GM19324 (cell line): Measurements from ENCODE around the gene ZNF804B.

Experiments used
- ATAC-seq: cut with Tn5 transposase; IDR thresholded peaks from one replicate; pipeline ENCODE4 v1.9.1; 2021; ENCODE audit warnings: mild to moderate bottlenecking, moderate library complexity; ENCODE audit not compliant: unreplicated experiment, low FRiP score

The ZNF804B gene

DNA sequence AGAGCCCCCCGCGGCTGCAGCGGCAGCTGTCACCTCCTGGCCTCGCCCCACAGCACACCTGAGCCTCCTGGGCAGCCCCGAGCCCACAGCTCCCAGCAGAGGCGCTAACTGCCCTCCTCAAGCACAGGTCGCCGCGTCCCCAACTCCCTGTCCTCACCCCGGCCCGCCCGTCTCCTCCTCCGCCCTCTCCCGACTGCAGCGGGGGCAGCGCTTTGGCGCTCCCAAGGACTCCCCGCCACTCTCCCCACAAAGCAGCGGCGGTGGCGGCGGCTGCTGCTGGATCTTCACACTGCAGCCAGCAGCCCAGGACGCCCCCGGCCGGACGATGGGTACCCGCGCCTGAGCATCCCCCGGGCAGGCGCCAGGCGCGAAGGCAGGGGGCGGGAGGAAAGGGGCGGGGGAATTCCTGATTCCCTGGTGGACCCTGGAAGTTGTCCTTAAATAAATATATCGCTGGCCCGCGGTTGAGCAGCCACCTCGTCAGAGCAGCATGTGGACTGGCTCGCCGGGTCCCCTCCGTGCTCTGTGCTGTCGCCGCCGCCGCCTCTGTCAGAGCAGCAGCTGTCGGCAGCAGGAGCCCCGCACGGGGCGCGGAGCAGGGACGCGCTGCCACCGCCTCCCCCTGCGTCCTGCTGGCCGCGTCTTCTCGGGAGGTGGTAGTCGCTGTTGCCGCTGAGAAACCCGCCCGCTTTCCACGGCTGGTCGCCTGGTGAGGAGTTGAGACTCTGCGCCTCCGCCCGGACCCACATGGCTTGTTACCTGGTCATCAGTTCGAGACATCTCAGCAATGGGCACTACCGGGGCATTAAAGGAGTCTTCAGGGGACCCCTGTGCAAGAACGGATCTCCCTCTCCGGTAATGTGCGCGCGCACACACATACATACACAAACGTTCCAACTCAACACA is at the start of gene ZNF804B:
TSS of gene ZNF804B (plus strand) at position 471 of the 906 bp plus-strand sequence. CDS start at position 748, 277 bp downstream.
- ATAC-seq: no peak

DNA sequence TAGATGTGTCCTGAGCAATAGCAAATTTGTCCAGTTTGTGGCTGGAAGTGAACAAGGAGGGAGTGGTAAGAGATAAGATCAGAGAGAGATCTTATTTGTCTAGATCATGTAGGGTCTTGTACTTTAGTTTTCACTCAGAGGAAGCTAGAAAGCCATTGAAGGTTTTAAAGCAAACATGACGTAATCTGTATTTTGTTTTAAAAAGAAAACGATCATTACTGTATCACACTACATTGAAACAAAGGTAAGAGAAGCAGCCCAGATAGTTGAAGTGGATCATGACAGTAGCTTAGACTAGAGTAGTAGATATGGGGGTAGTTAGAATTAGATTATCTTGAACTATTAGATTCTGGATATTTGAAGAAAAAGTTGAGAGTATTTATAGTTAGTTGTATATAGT is 23.6 kb upstream of the ZNF804B start:
- ATAC-seq: no peak

DNA sequence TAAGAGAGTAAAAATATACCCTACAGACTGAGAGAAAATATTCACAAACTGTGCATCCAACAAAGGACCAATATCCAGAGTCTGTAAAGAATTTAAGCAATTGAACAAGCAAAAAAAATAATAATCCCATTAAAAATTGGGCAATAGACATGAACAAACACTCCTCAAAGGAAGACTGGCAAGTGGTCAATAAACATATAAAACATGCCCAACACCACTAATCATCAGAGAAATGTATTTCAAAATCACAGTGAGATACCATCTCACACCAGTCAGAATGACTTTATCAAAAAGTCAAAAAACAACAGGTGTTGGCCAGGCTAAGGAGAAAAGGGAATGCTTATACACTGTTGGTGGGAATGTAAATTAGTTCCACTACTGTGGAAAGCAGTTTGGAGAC is 21.9 kb upstream of the ZNF804B start:
- no peak for ATAC-seq

DNA sequence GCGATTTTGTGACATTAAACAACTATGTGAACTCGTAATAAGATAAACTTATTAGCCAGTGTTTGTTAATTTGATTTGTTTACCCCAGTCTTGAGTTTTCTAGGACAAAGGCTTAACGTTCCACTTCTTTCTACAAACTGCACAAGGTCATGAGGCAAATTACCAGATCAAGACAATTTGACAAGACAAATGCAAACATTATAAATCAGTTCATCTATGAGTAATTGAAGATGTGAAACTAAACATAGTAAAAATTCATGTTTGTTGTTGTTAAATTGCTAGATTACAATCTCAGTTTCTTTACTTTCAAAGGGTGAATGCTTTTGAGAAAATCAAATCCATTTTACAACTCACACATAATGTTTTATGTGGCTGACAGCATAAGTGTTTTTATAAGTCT is 13.4 kb upstream of the ZNF804B start:
- ATAC-seq: no peak

DNA sequence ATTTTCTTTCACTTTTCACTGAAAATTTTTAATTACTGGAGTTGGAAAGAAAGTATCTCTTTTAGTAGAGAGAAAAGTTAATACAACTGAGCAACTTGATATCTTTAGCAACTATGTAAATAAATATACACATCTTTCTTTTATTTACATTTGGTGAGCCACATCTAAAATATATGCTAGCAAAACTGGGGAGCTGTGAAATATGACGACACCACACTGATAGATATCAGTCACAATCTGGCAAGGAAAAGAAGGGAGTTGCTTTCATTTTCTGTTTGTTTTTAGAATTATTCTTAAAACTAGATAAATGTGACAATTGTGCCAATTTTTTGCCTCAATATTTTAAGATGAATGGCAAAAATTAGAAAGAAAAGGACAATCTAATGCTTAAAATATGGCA is 2.7 kb upstream of the ZNF804B start:
- ATAC-seq: no peak

DNA sequence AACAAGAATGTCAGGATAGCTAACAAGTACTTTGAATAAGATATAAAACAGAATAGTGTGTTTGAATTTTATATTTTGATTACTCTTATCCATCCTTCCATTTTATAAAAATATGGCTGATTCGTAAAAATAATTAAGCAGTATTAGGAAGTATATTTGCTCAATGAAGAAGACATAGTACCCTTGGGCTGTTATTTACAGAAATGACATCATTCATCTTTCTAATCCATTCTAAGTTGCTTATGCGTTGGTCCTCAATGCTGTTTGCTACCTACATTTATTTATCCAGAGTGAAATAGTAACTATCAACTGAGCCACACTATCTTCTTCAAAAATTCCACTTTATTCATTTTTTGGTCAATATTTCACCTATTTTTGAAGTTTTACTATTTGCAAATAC is 2.1 kb upstream of the ZNF804B start:
- ATAC-seq: no peak

DNA sequence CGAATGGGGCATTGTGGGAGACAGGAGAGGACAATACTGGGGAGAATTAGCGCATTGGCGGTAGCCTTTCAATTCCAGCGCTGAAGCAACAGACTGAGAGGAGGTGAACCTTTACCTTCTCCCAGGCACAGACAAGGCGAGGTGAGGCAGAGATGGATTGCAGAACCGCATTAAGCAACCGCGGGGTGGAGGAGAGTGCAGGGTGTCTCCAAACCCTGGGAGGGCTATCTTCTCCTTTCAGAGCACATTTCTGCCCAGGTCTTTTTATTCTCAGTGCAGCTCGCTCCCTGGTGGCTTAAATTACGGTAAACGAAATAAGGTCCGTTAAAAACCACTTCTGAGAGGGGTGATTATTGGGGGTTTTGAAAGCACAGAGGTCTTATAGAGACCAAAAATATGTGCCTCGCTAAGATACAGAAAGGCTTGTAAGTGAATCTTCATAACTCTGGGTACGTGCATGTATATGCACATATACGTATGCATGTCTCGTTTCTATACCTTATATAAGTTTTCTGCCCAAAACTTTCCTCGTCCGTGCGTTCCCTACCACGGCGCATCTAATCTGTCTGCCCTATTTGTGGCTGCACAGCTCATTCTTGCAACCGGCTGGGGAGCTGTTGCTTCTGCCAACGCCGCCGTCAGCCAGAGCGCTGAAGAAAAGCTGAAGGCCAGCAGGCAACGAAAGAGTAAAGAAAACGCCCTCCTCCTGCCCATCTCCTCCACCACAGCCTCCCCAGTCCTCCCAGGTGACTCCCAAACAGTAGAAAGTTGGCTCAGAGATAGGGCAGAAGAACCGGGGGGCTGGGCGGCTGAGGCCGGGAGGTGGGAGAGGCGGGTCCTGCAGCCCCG is 895 bp upstream of the ZNF804B start:
- ATAC-seq: no peak

DNA sequence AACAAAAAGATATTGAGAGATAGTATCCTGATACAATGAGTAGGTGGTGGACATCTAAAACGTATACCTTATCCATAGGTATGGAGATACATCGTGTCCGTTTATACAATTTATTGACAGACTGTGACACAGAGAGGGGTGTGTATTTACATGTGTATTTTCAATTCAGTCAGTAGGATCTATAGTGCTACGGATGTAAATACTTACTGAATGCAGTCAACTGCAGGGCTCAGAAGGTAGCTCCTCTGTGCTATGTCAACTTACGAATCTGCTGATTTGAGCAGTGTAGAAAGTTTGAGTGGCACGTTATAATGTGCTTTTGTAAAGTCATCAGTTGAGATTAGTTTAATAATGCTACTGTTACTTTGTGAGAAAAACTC is 626 bp downstream of the ZNF804B start:
- ATAC-seq: no peak

DNA sequence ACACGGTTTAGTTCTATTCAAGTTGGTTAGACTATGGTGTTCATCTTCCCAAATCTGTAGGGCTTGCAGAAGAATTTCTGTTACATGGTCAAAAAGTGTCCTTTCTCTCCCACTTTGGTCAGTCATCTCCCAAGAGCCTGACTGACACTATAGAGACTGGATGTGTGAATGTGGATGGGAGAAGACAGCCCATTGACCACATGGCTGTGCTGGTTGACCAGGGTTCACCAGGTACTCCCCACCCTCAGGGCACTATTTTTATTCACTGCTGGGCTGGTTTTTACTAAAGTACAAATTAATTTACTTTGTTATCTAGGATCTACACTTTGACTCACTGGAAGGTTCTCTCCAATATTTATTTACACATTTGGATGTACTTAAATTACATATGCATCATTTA is 2.3 kb downstream of the ZNF804B start:
- ATAC-seq: no peak

DNA sequence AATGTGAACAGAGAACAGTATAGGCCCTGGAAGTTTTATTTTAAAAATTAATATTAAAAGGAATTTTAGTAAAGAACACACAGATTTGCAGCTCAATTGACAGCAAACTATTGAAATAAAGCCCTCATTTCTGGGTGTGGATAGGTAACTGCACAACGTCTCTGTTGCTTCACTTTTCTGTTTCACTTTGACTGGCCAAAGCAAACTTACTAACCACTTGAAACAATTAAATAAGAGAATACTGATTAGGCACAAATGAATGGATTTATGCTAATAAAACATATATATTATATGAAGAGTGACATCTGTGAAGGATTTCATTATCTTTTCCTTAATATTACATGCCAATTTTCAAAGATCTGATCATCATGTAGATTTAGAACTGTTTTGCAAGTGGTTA is 11.9 kb downstream of the ZNF804B start:
- ATAC-seq: no peak

DNA sequence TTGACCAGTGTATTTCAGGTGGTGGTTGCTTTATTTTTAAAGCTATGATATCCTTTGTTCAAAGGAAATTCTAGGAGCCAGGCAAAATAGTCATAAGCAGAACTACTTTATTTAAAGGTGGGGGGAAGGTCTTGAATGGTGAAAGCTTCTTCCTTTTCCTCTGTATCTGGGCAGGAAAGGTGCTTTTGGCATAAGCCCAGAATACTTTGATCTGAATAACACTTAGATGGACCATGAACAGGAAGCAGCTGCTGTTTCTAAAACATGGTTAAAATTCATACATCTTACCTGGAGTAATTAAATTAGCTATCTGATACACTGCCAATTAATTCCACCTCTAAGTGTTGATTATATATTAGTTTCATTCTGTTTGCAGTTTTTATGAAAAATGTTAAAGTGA is 13.3 kb downstream of the ZNF804B start:
- ATAC-seq: no peak

DNA sequence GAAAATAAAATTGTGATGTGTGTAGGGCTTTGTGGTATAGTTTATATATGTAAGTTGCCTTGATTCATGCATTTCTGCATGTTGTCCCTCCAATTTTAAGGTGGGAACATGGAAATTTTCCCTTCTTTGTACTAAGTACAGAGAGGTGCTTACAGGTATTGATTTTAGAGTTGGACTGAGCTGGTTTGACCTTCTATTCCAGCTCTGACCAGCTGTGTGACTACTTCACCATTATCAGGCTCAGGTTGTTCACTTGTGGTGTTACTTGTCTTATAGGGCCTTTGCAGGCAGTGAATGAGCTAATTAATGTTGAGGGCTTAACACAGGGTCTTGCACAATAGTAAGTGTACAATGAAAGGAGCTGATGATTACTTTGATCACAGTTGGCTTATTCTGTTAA is 16.3 kb downstream of the ZNF804B start:
- no peak for ATAC-seq

DNA sequence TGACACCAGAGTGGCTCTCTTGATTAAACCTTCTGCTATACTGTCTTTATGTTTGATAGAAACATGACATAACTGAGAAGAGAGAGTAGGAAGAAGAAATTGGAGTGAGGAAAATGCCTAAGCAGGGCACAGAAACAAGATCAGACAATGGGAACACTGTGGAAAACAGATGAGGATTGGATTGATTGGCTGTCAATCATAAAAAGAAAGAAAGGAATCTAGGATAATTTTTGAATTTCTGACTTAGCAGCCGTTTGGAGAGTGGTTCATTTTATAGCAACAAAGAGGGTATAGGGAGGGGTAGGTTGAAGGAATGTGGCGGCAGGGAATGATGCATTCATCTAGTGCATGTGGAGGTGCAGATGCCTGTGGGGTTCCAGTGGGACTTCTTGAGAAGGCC is 28.3 kb downstream of the ZNF804B start:
- ATAC-seq: no peak

DNA sequence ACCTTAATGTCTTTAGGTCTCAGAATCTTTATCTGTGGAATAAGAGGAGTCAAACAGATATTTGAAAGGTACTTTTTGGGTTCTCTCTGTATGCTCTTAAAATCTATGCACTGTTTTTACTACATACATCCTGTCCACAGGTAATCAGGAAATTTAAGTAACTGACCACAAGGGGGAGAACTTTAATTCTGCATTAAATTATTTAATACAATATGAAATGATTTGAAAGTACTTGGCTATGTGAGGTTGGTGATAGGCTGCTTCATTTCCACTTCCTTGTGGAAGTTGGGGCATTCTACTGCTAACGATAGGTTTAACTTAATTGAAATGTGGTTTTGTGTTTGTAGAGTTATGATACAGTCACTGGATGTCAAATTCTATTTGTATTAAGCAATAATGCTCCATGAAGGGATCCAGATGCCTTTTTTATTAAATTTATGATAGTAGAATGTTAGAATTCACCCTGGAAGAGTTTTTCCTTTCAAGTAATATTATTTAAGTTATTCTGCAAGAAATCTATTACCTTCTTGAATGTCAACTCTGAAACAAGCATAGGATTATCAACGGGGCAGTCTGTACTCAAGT is 30.1 kb downstream of the ZNF804B start:
- no peak for ATAC-seq

DNA sequence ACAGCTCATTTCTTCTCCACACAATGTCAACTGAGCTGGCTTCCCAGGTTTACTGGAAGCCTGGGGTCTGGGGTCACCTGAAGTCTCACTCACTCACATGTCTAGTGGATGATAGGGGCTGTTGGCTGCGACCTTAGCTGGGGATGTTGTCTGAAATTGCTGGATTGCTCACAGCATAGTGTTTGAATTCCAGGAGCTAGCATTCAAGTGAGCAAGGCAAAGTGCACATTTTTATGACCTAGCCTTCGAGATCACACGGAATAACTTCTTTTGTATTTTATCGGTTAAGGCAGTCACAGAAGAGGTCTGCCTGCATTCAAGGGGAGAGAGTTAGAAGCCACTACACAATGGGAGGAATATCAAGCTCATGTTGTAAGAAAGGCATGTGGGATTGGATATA is 32.4 kb downstream of the ZNF804B start:
- no peak for ATAC-seq

DNA sequence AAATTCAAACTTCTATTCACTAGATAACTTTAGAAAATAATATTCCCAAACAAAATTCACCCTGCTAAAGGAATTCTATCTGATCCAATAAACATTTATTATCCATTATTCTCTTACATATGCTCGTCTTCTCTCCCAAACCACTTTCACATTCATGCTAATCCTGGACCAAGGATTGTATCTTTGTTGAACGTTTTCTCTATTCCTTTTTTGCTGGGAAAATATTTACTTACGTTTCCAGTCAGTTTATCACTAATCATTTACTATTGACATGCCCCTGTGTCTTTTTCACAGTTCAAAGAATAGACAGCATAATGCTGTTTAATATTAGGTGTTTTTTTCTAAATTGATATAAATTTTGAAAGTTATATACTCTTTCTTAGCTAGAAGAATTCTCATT is 32.9 kb downstream of the ZNF804B start:
- ATAC-seq: no peak

DNA sequence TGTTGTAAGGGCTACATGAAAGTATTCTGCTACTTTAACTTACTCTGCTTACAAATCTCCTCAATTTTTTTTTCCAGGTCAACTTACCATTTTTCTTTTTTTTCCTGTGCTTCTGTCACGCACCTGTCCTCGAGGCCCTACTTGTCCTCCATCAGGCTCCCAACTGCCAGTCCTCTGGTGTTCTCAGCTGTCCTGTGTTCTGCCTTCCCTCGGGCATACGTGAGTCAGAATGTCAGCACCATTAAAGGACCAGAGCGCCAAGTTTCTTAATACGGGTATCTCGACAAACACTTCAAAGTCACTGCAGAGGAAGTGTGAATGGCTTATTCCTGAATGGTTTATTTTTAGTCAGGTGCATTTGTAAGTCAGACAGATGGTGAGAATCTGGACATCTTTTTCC is 36.1 kb downstream of the ZNF804B start, which contains the start of gene TEX47:
TSS of gene TEX47 (minus strand) at position 185 of the 400 bp plus-strand sequence. CDS start 795 bp downstream, outside the sequence.
- ATAC-seq: no peak

DNA sequence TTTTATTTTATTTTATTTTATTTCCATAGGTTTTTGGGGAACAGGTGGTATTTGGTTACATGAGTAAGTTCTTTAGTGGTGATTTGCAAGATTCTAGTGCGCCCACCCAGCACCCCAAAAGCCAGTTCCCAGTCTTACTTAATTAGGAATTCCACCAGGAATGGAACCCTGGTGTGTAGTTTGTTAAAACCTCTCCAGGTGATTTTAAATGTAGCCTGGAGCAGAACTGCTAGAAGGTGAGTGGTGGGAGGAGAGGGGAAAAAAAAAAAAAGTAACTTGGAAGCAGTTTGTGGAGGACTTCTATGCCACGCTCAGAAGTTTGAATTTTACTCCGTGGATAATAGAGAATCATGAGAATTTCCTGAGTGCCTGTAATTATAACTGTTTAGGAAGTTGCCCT is 41.5 kb downstream of the ZNF804B start:
- no peak for ATAC-seq

DNA sequence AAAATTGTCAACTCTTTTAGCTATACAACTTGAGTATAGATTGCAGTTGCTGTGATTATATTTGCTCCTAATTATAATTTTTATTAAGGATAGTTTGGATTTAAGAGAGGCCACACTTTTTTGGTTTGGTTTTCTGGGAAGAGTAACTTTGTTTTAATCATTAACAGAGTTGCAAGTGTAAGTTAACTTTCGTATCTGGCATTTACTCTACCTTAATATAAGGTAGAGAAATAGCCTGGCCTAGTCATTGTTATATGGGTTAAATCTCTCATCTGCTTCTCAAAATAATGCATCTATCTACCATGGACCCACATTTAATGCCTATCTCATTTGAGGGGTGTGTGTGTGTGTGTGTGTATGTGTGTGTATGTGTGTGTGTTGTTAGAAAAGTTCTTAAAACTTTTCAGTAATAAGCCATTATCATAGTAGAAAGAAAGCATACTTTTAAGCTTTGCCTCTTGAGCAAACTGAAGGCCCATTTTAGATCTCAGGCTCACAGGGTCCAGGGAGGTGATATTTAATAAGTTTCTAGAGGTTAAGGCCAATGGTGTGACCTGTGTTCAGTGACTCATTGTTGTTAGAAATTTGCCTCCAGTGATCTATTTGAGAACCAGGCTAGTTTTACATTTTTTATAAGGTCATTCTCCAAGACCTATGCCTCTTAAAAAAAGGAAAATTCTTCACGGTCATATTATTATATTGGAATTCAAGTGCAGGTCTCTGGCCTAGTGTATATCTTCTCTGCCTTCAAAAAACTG is 47.0 kb downstream of the ZNF804B start:
- ATAC-seq: no peak

DNA sequence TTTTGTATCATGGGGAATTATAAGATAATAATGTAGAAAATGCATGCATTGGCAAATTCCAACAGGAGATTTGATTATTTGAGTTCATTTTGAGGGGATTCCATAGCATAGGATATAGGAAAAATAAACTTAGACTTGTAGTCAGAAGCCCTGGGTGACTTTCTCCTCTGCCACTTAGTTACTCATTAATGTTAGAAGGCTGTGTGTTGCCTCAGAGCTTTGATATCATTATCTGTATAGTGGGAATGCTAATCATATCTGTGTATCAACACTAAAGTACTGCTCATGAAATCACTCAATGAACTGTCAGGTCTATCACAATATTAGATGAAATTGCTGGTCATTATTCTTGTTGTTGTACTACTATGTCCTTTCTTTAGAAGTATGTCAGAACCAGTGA is 59.1 kb downstream of the ZNF804B start:
- no peak for ATAC-seq
